Measurements from ENCODE around the gene AMN.

DNA sequence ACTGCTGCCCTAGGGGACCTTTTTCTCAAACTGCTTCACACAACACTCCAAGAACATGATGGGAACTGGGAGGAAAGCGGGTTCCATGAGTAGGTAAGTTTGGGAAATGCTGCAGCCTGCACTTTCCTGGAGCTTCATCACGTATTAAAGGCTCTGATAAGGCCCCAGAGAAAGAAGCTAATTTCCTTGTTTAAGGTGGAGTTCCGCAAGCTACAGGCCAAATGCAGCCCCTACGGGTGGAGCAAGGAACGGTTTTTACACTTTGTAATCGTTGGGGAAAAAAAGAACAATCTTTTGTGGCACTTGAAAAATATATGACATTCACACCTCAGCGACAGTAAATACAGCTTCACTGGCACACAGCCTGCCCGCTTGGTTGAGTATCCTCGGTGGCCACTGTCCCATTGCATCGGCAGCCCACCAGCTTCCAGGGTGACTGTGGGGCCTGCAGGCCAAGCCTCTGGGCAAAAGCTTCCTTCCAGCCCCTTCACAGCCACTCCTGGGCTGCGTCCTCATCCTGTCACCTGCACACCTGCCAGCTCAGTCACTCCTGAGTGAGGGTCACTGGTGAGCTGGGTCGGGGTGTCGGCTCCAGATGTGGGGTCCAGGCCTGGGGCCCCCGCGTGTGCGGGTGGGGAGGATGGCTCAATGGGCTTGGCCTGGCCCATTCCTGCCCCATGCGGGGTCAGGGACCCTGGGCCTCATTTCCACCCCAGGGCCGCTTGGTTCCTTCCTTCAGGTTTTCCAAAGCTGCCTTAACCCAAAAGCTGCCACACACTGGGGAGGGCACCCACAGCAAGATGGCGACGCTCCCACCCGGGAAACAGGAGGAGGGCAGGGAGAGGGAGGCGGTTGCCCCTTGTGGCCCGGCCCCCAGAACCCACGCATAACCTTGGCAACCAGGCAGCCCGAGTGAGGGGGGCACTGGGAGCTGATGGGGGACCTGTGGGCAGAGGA lies 2.4 kb downstream of the AMN start:
- TF ChIP-seq, protein P1, sequence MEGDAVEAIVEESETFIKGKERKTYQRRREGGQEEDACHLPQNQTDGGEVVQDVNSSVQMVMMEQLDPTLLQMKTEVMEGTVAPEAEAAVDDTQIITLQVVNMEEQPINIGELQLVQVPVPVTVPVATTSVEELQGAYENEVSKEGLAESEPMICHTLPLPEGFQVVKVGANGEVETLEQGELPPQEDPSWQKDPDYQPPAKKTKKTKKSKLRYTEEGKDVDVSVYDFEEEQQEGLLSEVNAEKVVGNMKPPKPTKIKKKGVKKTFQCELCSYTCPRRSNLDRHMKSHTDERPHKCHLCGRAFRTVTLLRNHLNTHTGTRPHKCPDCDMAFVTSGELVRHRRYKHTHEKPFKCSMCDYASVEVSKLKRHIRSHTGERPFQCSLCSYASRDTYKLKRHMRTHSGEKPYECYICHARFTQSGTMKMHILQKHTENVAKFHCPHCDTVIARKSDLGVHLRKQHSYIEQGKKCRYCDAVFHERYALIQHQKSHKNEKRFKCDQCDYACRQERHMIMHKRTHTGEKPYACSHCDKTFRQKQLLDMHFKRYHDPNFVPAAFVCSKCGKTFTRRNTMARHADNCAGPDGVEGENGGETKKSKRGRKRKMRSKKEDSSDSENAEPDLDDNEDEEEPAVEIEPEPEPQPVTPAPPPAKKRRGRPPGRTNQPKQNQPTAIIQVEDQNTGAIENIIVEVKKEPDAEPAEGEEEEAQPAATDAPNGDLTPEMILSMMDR (IDR thresholded peaks at IDR 0.05; ENCODE audit: borderline replicate concordance, extremely low read depth, low read length, poor library complexity, severe bottlenecking) = no peak
- no peak for TF ChIP-seq EZH2 (IDR thresholded peaks at IDR 0.05; ENCODE audit: borderline replicate concordance, low read depth, low read length, severe bottlenecking)

All from DND-41 (cell line).